H1 (cell line): Measurements from ENCODE around the gene ACTL8. TPM values are rescaled to one million over a fixed set of nuclear protein-coding genes. Genes with fewer than 3 reads are reported as not detected.
A peak's percentile ranks its signal among the peaks of the same experiment; 100 is the strongest.

Source experiments
- CTCF ChIA-PET: fragments of 300-600 bp; sonication (Branson Sonifier 250); formaldehyde crosslinking; loops from one replicate; lab custom pipeline; 2021; ENCODE audit not compliant: partially characterized antibody; lab: Charles Lee
- POLR2A ChIA-PET: fragments of 300-600 bp; sonication (Branson Sonifier 250); formaldehyde crosslinking; loops from one replicate; lab custom pipeline; 2021; ENCODE audit warnings: inconsistent platforms; ENCODE audit not compliant: partially characterized antibody; lab: Charles Lee
- DNase-seq, 2 experiments: peaks; one replicate each; pipeline versions ENCODE4 v3.0.0 to v3.0.0-alpha.2; 2010 to 2022; ENCODE audit warnings: low spot score in 2 of 2, low read depth in 1 of 2, mixed read lengths in 1 of 2
- FAIRE-seq: peaks from 2 replicates; lab custom pipeline; 2011; peaks lifted over from hg19 to GRCh38; lab: Jason Lieb, UNC
- H2AFZ ChIP-seq: 2 replicates; pipeline ENCODE4 v1.8.1; 2012; ENCODE audit warnings: low read length, inconsistent platforms
- H2AK5ac ChIP-seq: 2 replicates; pipeline ENCODE4 v1.6.1; 2013; ENCODE audit warnings: low read depth, low read length
- H2BK120ac ChIP-seq: replicated peaks from 2 replicates; pipeline ENCODE3; 2013; ENCODE audit warnings: low read depth, low read length, inconsistent platforms
- H2BK12ac ChIP-seq: 2 replicates; pipeline ENCODE4 v1.6.1; 2013; ENCODE audit warnings: low read depth, low read length
- H2BK15ac ChIP-seq: 2 replicates; pipeline ENCODE4 v1.6.1; 2013; ENCODE audit warnings: low read length
- H2BK20ac ChIP-seq: 2 replicates; pipeline ENCODE4 v1.6.1; 2013; ENCODE audit warnings: low read length
- H2BK5ac ChIP-seq: 2 replicates; pipeline ENCODE4 v1.6.1; 2013; ENCODE audit warnings: low read depth, low read length
- H3K14ac ChIP-seq: 2 replicates; pipeline ENCODE4 v1.6.1; 2013; ENCODE audit warnings: inconsistent platforms; ENCODE audit not compliant: insufficient read length
- H3K18ac ChIP-seq: 2 replicates; pipeline ENCODE4 v1.6.1; 2013; ENCODE audit warnings: low read length; ENCODE audit errors: extremely low read depth
- H3K23ac ChIP-seq: 2 replicates; pipeline ENCODE4 v1.6.1; 2013; ENCODE audit warnings: inconsistent platforms; ENCODE audit not compliant: insufficient read length
- H3K23me2 ChIP-seq: 2 replicates; pipeline ENCODE4 v1.6.1; 2013; ENCODE audit warnings: low read depth, low read length
- H3K27ac ChIP-seq: 2 replicates; pipeline ENCODE4 v1.6.1; 2011; ENCODE audit warnings: low read depth, low read length, inconsistent platforms
- H3K27me3 ChIP-seq, 4 experiments: replicated peaks in 1 of 4; 1 replicate in 1 of 4; 2 replicates in 3 of 4; pipeline versions ENCODE4 v1.6.1 to v1.8.1; 2011 to 2013; ENCODE audit warnings: low read length in 3 of 4, mild to moderate bottlenecking in 3 of 4, inconsistent platforms in 2 of 4, mixed read lengths in 2 of 4, moderate library complexity in 1 of 4; ENCODE audit not compliant: control insufficient read depth in 3 of 4, insufficient read depth in 3 of 4; ENCODE audit errors: extremely low read depth in 1 of 4
- H3K36me3 ChIP-seq, 4 experiments: 2 replicates each; pipeline versions ENCODE4 v1.6.1 to v1.8.1; 2011 to 2013; ENCODE audit warnings: mild to moderate bottlenecking in 4 of 4, low read length in 3 of 4, moderate library complexity in 2 of 4, control low read depth in 1 of 4, inconsistent platforms in 1 of 4; ENCODE audit not compliant: insufficient read depth in 4 of 4, control insufficient read depth in 2 of 4
- H3K4ac ChIP-seq: replicated peaks from 2 replicates; pipeline ENCODE3; 2013; ENCODE audit warnings: low read length, low read depth, mixed read lengths, inconsistent platforms; ENCODE audit not compliant: insufficient read length
- H3K4me1 ChIP-seq, 4 experiments: replicated peaks in 1 of 4; 1 replicate in 1 of 4; 2 replicates in 3 of 4; pipeline versions ENCODE4 v1.6.1 to v1.8.1; 2011 to 2013; ENCODE audit warnings: low read length in 3 of 4, inconsistent platforms in 2 of 4, mixed read lengths in 1 of 4; ENCODE audit not compliant: insufficient read depth in 4 of 4, control insufficient read depth in 3 of 4
- H3K4me2 ChIP-seq, 2 experiments: 2 replicates each; pipeline versions ENCODE4 v1.6.1 to v1.8.1; 2011 to 2013; ENCODE audit warnings: low read depth in 2 of 2, low read length in 2 of 2, control low read depth in 1 of 2, inconsistent platforms in 1 of 2, mild to moderate bottlenecking in 1 of 2; ENCODE audit not compliant: insufficient read depth in 1 of 2
- H3K4me3 ChIP-seq, 4 experiments: fragments of 200-600, 300-600 bp in 1 of 4; sonication (generic), shearing (Covaris generic), sonication (Bioruptor Twin) in 1 of 4; 2 replicates each; pipeline versions ENCODE4 v1.5.1 to v1.8.1; 2011 to 2016; ENCODE audit warnings: low read length in 4 of 4, low read depth in 3 of 4, control low read depth in 2 of 4, inconsistent platforms in 2 of 4, mild to moderate bottlenecking in 2 of 4, mixed read lengths in 1 of 4, moderate library complexity in 1 of 4; ENCODE audit not compliant: insufficient read depth in 2 of 4; ENCODE audit errors: extremely low read depth in 1 of 4
- H3K56ac ChIP-seq: replicated peaks from 2 replicates; pipeline ENCODE3; 2013; ENCODE audit warnings: low read depth, mild to moderate bottlenecking, mixed read lengths, low read length, inconsistent platforms; ENCODE audit not compliant: insufficient read length
- H3K79me1 ChIP-seq: 2 replicates; pipeline ENCODE4 v1.6.1; 2013; ENCODE audit warnings: low read depth, low read length, control low read depth
- H3K79me2 ChIP-seq, 2 experiments: 2 replicates each; pipeline versions ENCODE4 v1.6.1 to v1.8.1; 2012 to 2013; ENCODE audit warnings: low read length in 2 of 2, mild to moderate bottlenecking in 2 of 2, inconsistent platforms in 1 of 2; ENCODE audit not compliant: insufficient read depth in 2 of 2, control insufficient read depth in 1 of 2
- H3K9ac ChIP-seq, 4 experiments: replicated peaks in 1 of 4; 1 replicate in 1 of 4; 2 replicates in 3 of 4; pipeline versions ENCODE4 v1.6.1 to v1.8.1; 2011 to 2013; ENCODE audit warnings: low read depth in 3 of 4, low read length in 3 of 4, control low read depth in 2 of 4, mild to moderate bottlenecking in 2 of 4, moderate library complexity in 2 of 4, inconsistent platforms in 1 of 4; ENCODE audit errors: extremely low read depth in 1 of 4
- H3K9me3 ChIP-seq, 2 experiments: 2 replicates each; pipeline versions ENCODE4 v1.6.1 to v1.8.1; 2012 to 2013; ENCODE audit warnings: mild to moderate bottlenecking in 2 of 2, moderate library complexity in 2 of 2, control low read depth in 1 of 2, inconsistent platforms in 1 of 2, low read depth in 1 of 2, low read length in 1 of 2, mixed read lengths in 1 of 2; ENCODE audit not compliant: insufficient read depth in 2 of 2
- H4K20me1 ChIP-seq, 2 experiments: replicated peaks in 1 of 2; 2 replicates each; pipeline versions ENCODE3 to v1.8.1; 2011 to 2013; ENCODE audit warnings: inconsistent platforms in 2 of 2, low read length in 2 of 2, mild to moderate bottlenecking in 1 of 2; ENCODE audit not compliant: insufficient read depth in 2 of 2, control insufficient read depth in 1 of 2
- H4K5ac ChIP-seq: 2 replicates; pipeline ENCODE4 v1.6.1; 2013; ENCODE audit warnings: low read length, low read depth, mixed read lengths, inconsistent platforms; ENCODE audit not compliant: insufficient read length
- H4K8ac ChIP-seq: 2 replicates; pipeline ENCODE4 v1.8.0; 2013; ENCODE audit warnings: mild to moderate bottlenecking, moderate library complexity, low read length, inconsistent platforms; ENCODE audit not compliant: insufficient read depth; ENCODE audit errors: extremely low read depth
- H4K91ac ChIP-seq: replicated peaks from 2 replicates; pipeline ENCODE3; 2013; ENCODE audit warnings: low read length, mixed read lengths, inconsistent platforms; ENCODE audit not compliant: insufficient read length
- BRCA1 ChIP-seq: IDR thresholded peaks from 2 replicates; pipeline ENCODE4 v1.6.1; 2012; ENCODE audit warnings: low read depth, low read length, improper control_type of control experiment
- CBX5 ChIP-seq: fragments of 300-800, 300-1000 bp; sonication (generic); IDR thresholded peaks from 2 replicates; pipeline ENCODE4 v1.7.1; 2016; ENCODE audit warnings: antibody characterized with exemption, low read length, low read depth
- KDM1A ChIP-seq: fragments of 200-600, 300-600 bp; sonication (generic); IDR thresholded peaks from 2 replicates; pipeline ENCODE4 v1.7.1; 2016; ENCODE audit warnings: mild to moderate bottlenecking, low read length, borderline replicate concordance
- KDM4A ChIP-seq: IDR thresholded peaks from one replicate; pipeline ENCODE4 v1.7.1; 2012; ENCODE audit warnings: low read depth, mild to moderate bottlenecking, moderate library complexity, low read length, inconsistent platforms; ENCODE audit not compliant: severe bottlenecking
- MAFK ChIP-seq: IDR thresholded peaks from 2 replicates; pipeline ENCODE4 v1.6.1; 2012; ENCODE audit warnings: low read depth, mild to moderate bottlenecking, improper control_type of control experiment, low read length
- WGBS, 2 experiments: shearing (Covaris generic) in 1 of 2; methylation state at CpG; one replicate each; pipeline versions ENCODE4 v1.1.6 to v1.1.7; 2013 to 2015; ENCODE audit warnings: low lambda C conversion rate in 2 of 2, mixed read lengths in 2 of 2, inconsistent platforms in 1 of 2, low coverage in 1 of 2, missing lambda C conversion rate in 1 of 2; ENCODE audit not compliant: insufficient replicate concordance in 2 of 2, insufficient coverage in 1 of 2, insufficient read length in 1 of 2; ENCODE audit errors: extremely low coverage in 1 of 2, missing lambda C conversion rate in 1 of 2; 5-methylcytosine and 5-hydroxymethylcytosine counted together
- polyA plus RNA-seq, 7 experiments: library from polyadenylated mRNA; depleted of rRNA in 3 of 7; stranded (reverse) in 5 of 7; unstranded in 2 of 7; fragments of >200 nt in 5 of 7; fragments of 200-250 nt in 2 of 7; gene quantifications; 1 replicate in 5 of 7; 2 replicates in 1 of 7; 4 replicates in 1 of 7; pipeline versions ENCODE4 v1.2.1 to v1.2.3, GENCODE V29; 2011 to 2013; ENCODE audit warnings: missing spikeins in 2 of 7, mixed read lengths in 2 of 7
- total RNA-seq: library from RNA; stranded (reverse); fragmentation: NEBNext Ultra II Directional; extraction: Animal tissue kit (Norgen Biotek cat#: 25700); gene quantifications from 2 replicates; pipeline ENCODE4 v1.2.1, GENCODE V29; 2021

ACTL8 gene
- total and polyA plus RNA-seq, 2 of the 8 experiments (the other 6 are each of a cell fraction or from before 2014, with no cell fraction given) = 0.33 to 0.47 TPM

DNA sequence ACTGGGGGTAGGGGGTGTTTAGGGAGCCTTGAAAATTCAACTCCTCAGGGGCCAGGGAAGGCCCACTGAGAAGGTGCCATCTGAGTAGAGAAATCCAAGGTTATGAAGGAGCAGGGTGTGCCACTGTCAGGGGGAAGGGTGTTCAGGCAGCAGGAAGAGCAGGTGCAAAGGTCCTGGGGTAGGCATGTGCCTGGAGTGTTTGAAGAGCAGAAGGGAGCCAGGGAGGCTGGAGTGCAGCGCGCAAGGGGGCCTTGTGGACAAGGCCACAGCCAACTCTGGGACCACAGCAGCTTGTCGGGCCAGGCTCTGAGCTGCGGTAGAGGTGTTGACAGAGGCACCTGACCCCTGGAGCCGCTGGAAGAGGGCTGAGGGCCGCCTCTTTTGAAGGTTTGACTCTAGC, 19.3 kb downstream of the ACTL8 start:
- no peak overlapping the region for H3K4me2 ChIP-seq
- no peak overlapping the region for H2BK20ac ChIP-seq
- POLR2A ChIA-PET = interaction anchor here (0.7 kb wide), 1 partner anchor 620 kb away, joined by 3 read pairs; no protein-coding TSS in a partner anchor
- H3K36me3 ChIP-seq = no peaks in the 10 kb centered on the region
- no peak overlapping the region for H3K4ac ChIP-seq
- no peak overlapping the region for H2BK15ac ChIP-seq
- no peaks in the 10 kb centered on the region for H3K79me2 ChIP-seq
- no peak overlapping the region for H4K5ac ChIP-seq
- CTCF ChIA-PET = interaction anchor here (0.6 to 6.9 kb wide), 21 partner anchors 11 to 200 kb away, joined by 3 to 38 read pairs (median 6); no protein-coding TSS in a partner anchor
- H4K8ac ChIP-seq = no peak overlapping the region
- H3K23me2 ChIP-seq = no peaks in the 10 kb centered on the region
- H3K79me1 ChIP-seq = no peaks in the 10 kb centered on the region
- H2AFZ ChIP-seq = no peak overlapping the region
- no peak overlapping the region for H3K23ac ChIP-seq
- no peak overlapping the region for H2BK120ac ChIP-seq
- H3K9me3 ChIP-seq = no peaks in the 10 kb centered on the region
- H2AK5ac ChIP-seq = no peak overlapping the region
- no peak overlapping the region for H3K9ac ChIP-seq
- no peak overlapping the region for H2BK12ac ChIP-seq
- DNase-seq (no peak), FAIRE-seq (no peak)
- no peaks in the 10 kb centered on the region; a peak in 2 of 7 replicates for H3K4me1 ChIP-seq
- H4K91ac ChIP-seq = no peak overlapping the region
- no peak overlapping the region for H2BK5ac ChIP-seq
- WGBS, 2 experiments = 89% methylated on average over 6 of the region's 6 CpGs; no CpG with 5 or more reads in 1 of the 2 experiments
- H3K27me3 ChIP-seq = no peaks in the 10 kb centered on the region
- no peak overlapping the region for H3K4me3 ChIP-seq
- H3K18ac ChIP-seq = no peak overlapping the region
- no peak overlapping the region for H3K27ac ChIP-seq
- no peak overlapping the region for H3K56ac ChIP-seq
- H4K20me1 ChIP-seq = no peaks in the 10 kb centered on the region
- TF ChIP-seq CBX5 = no peak
- no peak for TF ChIP-seq KDM4A
- peak; percentile 47; the same call in 1 of the 2 replicates for TF ChIP-seq KDM1A
- TF ChIP-seq BRCA1 = no peak
- no peak for TF ChIP-seq MAFK
- no peak overlapping the region for H3K14ac ChIP-seq
